Naive B cell (primary cell): Measurements from ENCODE around the gene CYP27B1. TPM values are rescaled to one million over a fixed set of nuclear protein-coding genes. Genes with fewer than 3 reads are reported as not detected.

ENCODE experiments used
- ATAC-seq, 2 donors: fragments of 150-1000 bp; cut with Tn5 transposase; 2 replicates each; pipeline ENCODE4 v1.10.0; 2021; ENCODE audit warnings: low read depth in 2 of 2, mild to moderate bottlenecking in 2 of 2, moderate library complexity in 2 of 2
- DNase-seq: peaks from one replicate; pipeline ENCODE4 v3.0.0; 2022
- H3K27ac Mint-ChIP-seq, 6 donors: one replicate each; pipeline ENCODE4 v1.8.0; 2020 to 2022; ENCODE audit warnings: mild to moderate bottlenecking in 6 of 6, mixed read lengths in 6 of 6, moderate library complexity in 5 of 6, inconsistent platforms in 2 of 6
- H3K27me3 Mint-ChIP-seq, 3 donors: one replicate each; pipeline ENCODE4 v1.8.0; 2021 to 2022; ENCODE audit warnings: mixed read lengths in 3 of 3, mild to moderate bottlenecking in 1 of 3
- H3K36me3 Mint-ChIP-seq, 2 donors: one replicate each; pipeline ENCODE4 v1.8.0; 2020 to 2022; ENCODE audit warnings: mixed read lengths in 2 of 2, inconsistent platforms in 1 of 2, mild to moderate bottlenecking in 1 of 2
- H3K4me1 Mint-ChIP-seq, 3 donors: one replicate each; pipeline ENCODE4 v1.8.0; 2020 to 2022; ENCODE audit warnings: mixed read lengths in 3 of 3, inconsistent platforms in 1 of 3, mild to moderate bottlenecking in 1 of 3, moderate library complexity in 1 of 3
- H3K4me3 Mint-ChIP-seq, 8 donors: one replicate each; pipeline ENCODE4 v1.8.0; 2020 to 2022; ENCODE audit warnings: mild to moderate bottlenecking in 8 of 8, mixed read lengths in 8 of 8, moderate library complexity in 8 of 8, inconsistent platforms in 2 of 8
- H3K9me3 Mint-ChIP-seq, 7 donors: one replicate each; pipeline ENCODE4 v1.8.0; 2020 to 2022; ENCODE audit warnings: mixed read lengths in 7 of 7, mild to moderate bottlenecking in 5 of 7, inconsistent platforms in 2 of 7, moderate library complexity in 1 of 7
- polyA plus RNA-seq, 6 donors: library from polyadenylated mRNA; unstranded; fragments of 300-500 nt; fragmentation: Illumina TruSeq; gene quantifications; one replicate each; pipeline ENCODE4 v1.2.3, GENCODE V29; 2021; ENCODE audit warnings: low read depth in 6 of 6

CYP27B1 gene
- polyA plus RNA-seq, 6 donors from 2014 or later: 0.09 to 0.58 (median 0.31) TPM; not detected in 3

DNA sequence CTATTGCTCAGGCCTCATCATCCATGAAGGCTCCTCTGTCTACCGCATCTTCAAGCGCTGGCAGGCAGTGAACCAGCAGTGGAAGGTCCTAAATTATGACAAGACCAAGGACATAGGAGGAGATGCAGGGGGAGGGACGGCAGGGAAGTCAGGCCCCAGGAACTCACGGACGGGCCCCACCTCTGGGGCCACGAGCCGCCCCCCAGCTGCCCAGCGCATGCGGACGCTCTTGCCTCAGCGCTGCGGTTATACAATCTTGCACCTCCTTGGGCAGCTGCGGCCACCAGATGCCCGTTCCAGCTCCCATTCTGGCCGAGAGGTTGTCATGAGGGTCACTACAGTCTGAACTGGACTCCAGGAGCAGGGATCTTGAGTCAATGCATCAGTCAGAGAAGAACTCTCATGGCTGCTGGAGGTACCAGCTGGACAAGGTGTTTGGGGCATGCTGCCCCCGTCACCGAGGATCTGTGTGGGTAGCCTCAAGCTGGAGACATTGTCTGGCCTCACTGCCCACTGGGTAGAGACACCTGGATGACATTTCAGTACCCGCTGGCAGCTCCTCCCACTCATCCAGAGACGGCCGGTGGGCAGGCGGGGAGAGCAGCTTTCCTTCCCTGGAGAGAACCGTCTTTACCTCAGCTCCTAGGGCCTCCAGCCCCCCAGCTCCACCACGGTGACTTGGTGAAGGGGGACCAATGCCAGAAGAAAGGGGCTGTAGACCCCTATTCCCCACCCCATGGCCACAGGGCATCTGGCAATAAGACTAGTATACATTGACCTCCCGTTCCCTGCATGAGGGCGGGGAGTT is 8.1 kb downstream of the CYP27B1 start:
- peak overlapping the region in 2 of 6 donors; percentile 49 to 74 for H3K27ac Mint-ChIP-seq

DNA sequence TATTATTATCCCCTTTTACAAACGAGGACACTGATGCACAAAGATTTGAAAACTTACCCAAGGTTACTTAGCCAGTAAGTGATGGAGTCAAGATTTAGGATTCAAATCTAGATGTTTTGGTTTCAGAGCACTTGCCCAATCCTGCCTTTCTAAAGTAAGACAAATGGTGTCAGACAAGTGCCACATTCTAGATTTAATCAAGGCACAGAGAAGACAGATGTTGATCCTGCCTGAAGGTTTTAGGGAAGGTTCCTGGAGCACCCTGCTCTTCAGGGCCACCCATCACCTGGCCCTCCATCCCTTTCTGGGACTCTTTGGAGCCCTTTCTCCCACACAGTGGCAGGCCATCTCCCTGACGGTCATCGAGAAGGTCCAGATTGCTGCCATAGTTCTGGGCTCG is 9.1 kb downstream of the CYP27B1 start:
- H3K36me3 Mint-ChIP-seq: peaks cover 7 to 8% of the 10 kb centered on the region in 2 donors
- no peaks in the 10 kb centered on the region for H3K9me3 Mint-ChIP-seq
- H3K27ac Mint-ChIP-seq: peak overlapping the region in 1 of 6 donors; percentile 83
- peaks cover 61 to 66% (median 65%) of the 10 kb centered on the region in 3 donors for H3K4me1 Mint-ChIP-seq
- H3K4me3 Mint-ChIP-seq: peak overlapping the region in 3 of 8 donors; percentile 30 to 55 (median 46)
- ATAC-seq: no peak
- H3K27me3 Mint-ChIP-seq: no peaks in the 10 kb centered on the region
- no peak for DNase-seq

More for the DNA sequence above, 8.1 kb downstream of the CYP27B1 start:
- ATAC-seq (no peak), DNase-seq (no peak)
- Mint-ChIP-seq H3K9me3 (no peaks in the 10 kb centered on the region), H3K36me3 (peaks cover 7 to 8% of the 10 kb centered on the region in 2 donors), H3K4me1 (peaks cover 53 to 64% (median 59%) of the 10 kb centered on the region in 3 donors), H3K27me3 (no peaks in the 10 kb centered on the region), H3K4me3 (peak overlapping the region in 4 of 8 donors; percentile 44 to 74 (median 52))

DNA sequence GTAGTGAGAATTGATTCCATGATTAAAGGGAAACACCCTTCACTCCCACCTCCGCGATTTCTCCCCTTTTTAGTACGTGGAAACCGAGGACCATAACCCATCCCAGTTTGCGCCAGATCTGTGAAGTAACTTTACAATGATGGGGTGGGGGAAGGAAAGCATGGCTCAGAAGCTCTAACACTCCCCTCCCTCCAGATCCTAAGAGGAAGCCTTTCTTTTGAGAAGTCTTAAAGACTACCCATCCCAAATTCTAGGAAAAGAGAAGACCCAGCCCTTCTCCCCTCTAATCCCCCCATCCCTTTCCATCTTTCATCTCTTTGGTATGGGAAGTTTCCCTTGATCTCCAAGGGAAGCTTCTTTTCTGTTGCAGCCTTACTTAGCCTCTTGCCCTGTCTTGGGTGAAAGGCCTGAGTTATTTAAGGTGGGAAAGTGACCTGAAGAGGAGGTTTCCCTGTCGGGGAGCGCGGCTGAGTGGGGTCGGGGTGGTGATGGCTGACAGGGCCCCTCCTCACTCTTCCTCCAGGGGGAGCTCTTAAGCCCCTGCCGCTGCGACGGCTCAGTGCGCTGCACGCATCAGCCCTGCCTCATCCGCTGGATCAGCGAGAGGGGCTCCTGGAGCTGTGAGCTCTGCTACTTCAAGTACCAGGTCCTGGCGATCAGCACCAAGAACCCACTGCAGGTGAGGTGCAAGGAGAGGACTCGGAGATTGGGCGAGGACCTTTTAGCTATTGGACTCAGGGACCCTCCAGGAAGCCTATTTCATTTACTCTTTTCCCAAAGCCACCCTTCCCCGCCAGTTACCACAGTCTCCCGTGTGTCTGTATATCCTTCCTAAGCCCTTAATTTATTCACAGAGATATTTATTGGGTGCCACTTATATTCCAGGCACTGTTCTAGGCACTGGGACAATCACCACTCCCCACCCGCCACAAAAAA is 10.2 kb downstream of the CYP27B1 start:
- Mint-ChIP-seq H3K4me1 (peaks cover 64 to 76% (median 74%) of the 10 kb centered on the region in 3 donors), H3K36me3 (peaks cover 7 to 8% of the 10 kb centered on the region in 2 donors), H3K9me3 (no peaks in the 10 kb centered on the region), H3K27ac (peak overlapping the region; percentile 66 to 98 (median 95)), H3K27me3 (no peaks in the 10 kb centered on the region), H3K4me3 (peak overlapping the region; percentile 83 to 96 (median 92))
- DNase-seq: peak; percentile 60
- ATAC-seq: peak; percentile 18 to 20

DNA sequence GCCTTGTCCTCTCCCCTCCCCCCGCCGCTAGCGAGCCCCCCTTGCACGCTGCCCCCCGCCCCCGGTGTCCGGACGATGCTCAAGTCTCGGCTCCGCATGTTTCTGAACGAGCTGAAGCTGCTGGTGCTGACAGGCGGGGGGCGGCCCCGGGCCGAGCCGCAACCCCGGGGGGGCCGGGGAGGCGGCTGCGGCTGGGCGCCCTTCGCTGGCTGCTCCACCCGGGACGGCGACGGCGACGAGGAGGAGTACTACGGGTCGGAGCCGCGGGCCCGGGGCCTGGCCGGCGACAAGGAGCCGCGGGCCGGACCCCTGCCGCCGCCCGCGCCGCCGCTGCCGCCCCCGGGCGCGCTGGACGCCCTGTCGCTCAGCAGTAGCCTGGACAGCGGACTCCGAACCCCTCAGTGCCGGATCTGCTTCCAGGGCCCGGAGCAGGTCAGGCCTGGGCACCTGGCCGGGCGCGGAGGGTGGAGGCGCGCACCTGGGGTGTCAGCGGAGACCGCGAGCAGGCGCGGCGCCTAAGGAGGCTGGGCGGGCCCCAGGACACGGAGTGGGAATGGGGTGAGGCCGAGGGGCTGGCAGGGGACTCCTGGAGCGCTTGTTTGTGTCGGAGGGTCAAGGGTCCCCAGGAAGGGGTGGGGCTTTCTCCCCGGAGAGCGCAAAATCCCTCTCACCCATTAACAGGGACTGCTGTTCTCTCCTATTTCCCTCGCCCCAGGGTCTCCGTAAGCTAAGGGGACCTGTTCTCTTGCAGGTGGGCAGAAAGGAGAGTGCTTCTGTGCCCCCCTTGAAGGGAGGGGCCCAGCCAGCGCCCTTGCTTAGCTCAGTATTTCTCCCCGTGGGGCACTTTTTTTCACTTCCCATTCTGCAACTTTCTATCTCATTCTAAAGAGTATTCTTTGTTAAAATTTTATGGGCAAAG is 11.2 kb downstream of the CYP27B1 start:
- DNase-seq (peak; percentile 67), ATAC-seq (peak; percentile 24 to 28)
- no peaks in the 10 kb centered on the region for H3K9me3 Mint-ChIP-seq
- H3K27ac Mint-ChIP-seq: peak overlapping the region; percentile 66 to 98 (median 95)
- H3K36me3 Mint-ChIP-seq: peaks cover 7 to 8% of the 10 kb centered on the region in 2 donors
- no peaks in the 10 kb centered on the region for H3K27me3 Mint-ChIP-seq
- H3K4me1 Mint-ChIP-seq: peaks cover 63 to 81% (median 74%) of the 10 kb centered on the region in 3 donors
- H3K4me3 Mint-ChIP-seq: peak overlapping the region; percentile 83 to 96 (median 92)

DNA sequence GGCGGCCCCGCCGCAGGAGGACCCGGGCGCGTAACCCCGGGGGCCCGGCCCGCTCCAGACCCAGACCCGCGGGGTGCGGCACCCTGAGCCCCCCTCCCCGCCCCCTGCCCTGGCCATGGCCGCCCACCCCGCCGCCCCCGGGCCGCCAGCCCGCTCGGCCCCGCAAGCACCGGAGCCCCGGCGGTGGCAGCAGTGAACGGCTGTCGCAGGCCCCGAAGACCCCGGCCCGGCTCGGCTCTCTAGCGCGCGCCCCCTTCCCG is 11.8 kb downstream of the CYP27B1 start:
- H3K4me3 Mint-ChIP-seq: peak overlapping the region in 3 of 8 donors; percentile 84 to 85 (median 85)
- peaks cover 62 to 83% (median 70%) of the 10 kb centered on the region in 3 donors for H3K4me1 Mint-ChIP-seq
- no peaks in the 10 kb centered on the region for H3K9me3 Mint-ChIP-seq
- H3K36me3 Mint-ChIP-seq: peaks cover 7 to 8% of the 10 kb centered on the region in 2 donors
- DNase-seq (no peak), ATAC-seq (no peak)
- H3K27me3 Mint-ChIP-seq: no peaks in the 10 kb centered on the region
- peak overlapping the region in 1 of 6 donors; percentile 91 for H3K27ac Mint-ChIP-seq

DNA sequence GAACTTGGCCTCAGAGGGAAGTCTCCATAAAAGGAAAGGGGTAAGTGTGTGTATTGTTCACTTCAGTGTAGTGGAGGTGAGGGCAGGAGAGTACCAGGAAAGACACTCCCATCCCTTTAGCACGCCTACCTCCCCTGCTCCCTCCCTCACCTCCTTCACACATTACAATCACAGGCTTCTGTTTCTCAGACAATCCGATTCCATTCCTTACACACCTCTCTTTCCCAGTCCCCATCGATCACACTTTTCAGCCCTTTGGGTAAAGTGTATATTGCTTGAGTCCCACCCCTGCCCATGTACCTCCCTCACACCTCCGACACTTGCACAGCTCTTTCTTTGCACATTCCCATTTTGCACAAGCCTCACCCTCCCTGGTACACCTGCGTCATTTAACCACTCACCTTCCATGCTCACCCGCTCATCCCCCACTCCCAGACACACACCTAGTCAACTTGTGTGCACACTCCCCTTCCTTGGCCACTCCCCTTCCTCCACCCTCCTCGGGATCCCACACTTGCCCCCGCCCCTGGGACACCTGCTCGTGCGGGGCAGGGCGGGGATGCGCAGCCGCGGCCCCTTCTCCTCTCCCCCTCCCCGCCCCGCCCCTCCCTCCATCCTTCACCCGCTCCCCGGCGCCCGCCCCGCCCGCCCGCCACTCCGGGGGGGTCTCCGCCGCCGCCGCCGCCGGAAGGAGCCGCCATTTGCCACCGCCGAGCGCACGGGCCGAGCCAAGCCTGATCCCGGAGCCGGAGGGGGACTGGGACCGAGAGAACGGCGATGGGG is 12.3 kb downstream of the CYP27B1 start, which contains the start of gene MARCHF9:
MARCHF9 (plus strand) TSS at position 693 of the 783 bp plus-strand sequence. CDS start 426 bp downstream, outside the sequence.
- peak within 1 kb of the TSS; percentile 85 to 97 (median 94) for H3K4me3 Mint-ChIP-seq
- H3K9me3 Mint-ChIP-seq: no peaks in the 10 kb centered on the region
- H3K36me3 Mint-ChIP-seq: peaks cover 4 to 7% of the 10 kb centered on the region in 2 donors
- no peaks in the 10 kb centered on the region for H3K27me3 Mint-ChIP-seq
- DNase-seq: peak; percentile 73
- H3K4me1 Mint-ChIP-seq: peaks cover 56 to 79% (median 66%) of the 10 kb centered on the region in 3 donors
- peak within 1 kb of the TSS; percentile 91 to 99 (median 97) for H3K27ac Mint-ChIP-seq
- ATAC-seq: peak; percentile 17 to 20

DNA sequence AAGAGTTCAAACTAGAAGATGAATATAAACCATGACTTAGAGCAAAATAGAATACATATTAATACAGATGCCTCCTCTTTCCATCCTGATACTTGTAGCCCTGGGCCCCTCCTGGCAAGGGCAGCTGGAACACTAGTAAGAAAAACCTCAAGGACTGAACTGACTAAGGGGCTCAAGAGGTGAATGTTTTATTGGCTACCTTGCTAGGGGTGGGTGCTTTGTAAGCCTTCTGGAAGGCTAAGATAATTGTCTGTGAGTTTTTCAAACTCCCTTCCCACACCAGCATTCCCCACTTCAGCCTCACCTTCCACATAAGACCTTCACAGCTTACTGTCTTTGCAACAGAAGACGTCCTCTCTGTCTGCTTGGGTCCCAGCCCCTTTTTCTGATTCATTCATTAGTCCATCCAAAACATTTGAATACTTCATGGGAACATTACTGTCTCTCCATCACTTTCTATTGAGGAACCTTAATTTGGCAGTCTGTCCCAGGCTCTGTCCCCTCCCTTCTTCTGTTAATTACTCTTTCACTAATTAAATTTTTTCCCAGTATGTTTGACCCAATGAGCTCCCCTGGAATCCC is 13.0 kb downstream of the CYP27B1 start:
- Mint-ChIP-seq H3K9me3 (no peaks in the 10 kb centered on the region), H3K27me3 (no peaks in the 10 kb centered on the region), H3K27ac (peak overlapping the region; percentile 83 to 99 (median 96)), H3K4me1 (peaks cover 51 to 72% (median 59%) of the 10 kb centered on the region in 3 donors), H3K4me3 (peak overlapping the region; percentile 84 to 97 (median 92)), H3K36me3 (peaks cover 0 to 7% of the 10 kb centered on the region in 2 donors)
- ATAC-seq: no peak
- DNase-seq: no peak

DNA sequence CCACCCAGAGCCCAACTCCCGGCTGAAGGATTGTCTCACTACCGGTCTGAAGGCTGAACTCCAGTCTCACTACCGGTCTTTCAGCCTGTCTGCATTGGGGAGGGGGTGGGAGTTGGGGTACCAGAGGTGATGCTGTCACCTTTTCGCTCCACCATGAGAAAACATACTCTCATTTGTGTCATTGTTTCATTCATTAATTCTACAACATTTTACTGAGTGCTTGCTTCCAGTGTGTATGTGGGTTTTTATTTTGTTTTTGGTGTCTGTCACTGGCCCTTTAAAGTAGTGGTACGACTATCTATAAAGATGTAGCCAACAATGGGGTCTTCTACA is 14.2 kb downstream of the CYP27B1 start:
- Mint-ChIP-seq H3K27me3 (no peaks in the 10 kb centered on the region), H3K4me1 (peaks cover 45 to 63% (median 53%) of the 10 kb centered on the region in 3 donors), H3K27ac (peak overlapping the region; percentile 83 to 99 (median 96)), H3K36me3 (no peaks in the 10 kb centered on the region), H3K9me3 (no peaks in the 10 kb centered on the region), H3K4me3 (peak overlapping the region; percentile 85 to 98 (median 94))
- no peak for DNase-seq
- ATAC-seq: no peak

DNA sequence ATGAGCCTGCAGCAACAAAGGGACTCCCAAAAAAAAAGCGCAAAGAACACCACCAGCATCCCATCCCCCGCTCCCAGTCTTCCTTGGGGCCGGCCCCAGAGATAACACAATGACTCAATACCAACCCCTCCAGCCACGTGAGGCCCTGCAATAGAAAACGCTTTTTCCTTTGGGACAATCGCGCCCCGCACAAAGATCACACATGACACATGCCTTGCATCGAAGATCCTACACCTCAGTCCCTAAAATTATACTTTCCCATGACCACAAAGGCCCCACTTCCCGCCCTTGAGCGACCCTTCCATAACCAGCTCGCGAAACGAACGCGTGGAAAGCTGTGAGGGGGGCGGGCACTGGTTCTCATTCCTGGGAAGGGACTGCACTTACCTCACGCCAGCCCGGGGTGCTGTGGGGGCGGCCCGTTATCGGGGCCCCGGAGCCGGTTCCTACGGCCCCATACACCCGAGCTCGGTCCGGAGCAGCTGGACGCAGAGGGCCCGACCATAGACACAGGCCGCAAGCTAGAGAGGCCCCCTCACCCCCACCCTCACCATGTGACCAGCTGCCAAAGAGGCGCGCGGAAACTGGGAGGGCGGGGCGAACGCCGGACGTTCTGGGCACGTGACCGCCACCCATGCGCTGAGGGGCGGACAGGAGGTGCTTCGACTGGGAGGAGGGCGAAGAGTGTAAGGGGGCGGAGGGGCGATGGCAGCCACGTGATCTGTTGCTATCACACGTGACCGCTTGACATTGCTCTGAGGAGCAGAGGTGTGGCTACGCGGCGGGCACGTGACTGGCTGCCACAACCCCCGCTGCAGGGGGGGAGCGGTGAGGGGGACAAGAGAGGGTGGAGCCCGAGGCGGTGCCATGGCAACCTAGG is 14.8 kb downstream of the CYP27B1 start, which contains the start of gene CDK4:
CDK4 (minus strand) TSS at position 523 of the 880 bp plus-strand sequence. CDS start 593 bp downstream, outside the sequence.
- ATAC-seq (peak; percentile 75 to 77), DNase-seq (peak; percentile 99)
- H3K4me3 Mint-ChIP-seq: peak within 1 kb of the TSS; percentile 85 to 98 (median 94)
- no peaks in the 10 kb centered on the region for H3K9me3 Mint-ChIP-seq
- H3K27ac Mint-ChIP-seq: peak within 1 kb of the TSS; percentile 83 to 99 (median 96)
- peaks cover 48 to 58% (median 50%) of the 10 kb centered on the region in 3 donors for H3K4me1 Mint-ChIP-seq
- H3K36me3 Mint-ChIP-seq: no peaks in the 10 kb centered on the region
- no peaks in the 10 kb centered on the region for H3K27me3 Mint-ChIP-seq

DNA sequence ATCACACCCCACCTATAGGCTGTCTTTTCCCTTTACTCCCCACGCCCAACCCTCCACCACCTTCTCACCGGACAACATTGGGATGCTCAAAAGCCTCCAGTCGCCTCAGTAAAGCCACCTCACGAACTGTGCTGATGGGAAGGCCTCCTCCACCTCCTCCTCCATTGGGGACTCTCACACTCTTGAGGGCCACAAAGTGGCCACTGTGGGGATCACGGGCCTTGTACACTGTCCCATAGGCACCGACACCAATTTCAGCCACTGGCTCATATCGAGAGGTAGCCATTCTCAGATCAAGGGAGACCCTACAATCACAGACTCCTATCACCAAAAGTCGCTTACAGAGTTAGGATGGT is 15.5 kb downstream of the CYP27B1 start:
- Mint-ChIP-seq H3K27ac (peak overlapping the region; percentile 83 to 99 (median 96)), H3K4me3 (peak overlapping the region; percentile 85 to 98 (median 94)), H3K36me3 (no peaks in the 10 kb centered on the region), H3K9me3 (no peaks in the 10 kb centered on the region), H3K4me1 (peaks cover 43 to 54% (median 47%) of the 10 kb centered on the region in 3 donors), H3K27me3 (no peaks in the 10 kb centered on the region)
- DNase-seq (no peak), ATAC-seq (no peak)
